HCT116 (cell line): Measurements from ENCODE around the gene COL18A1. TPM values are rescaled to one million over a fixed set of nuclear protein-coding genes. Genes with fewer than 3 reads are reported as not detected.

Experiments used
- ATAC-seq: fragments of 200-7000 bp; cut with Tn5 transposase; 2 replicates; pipeline ENCODE4 v1.9.1; 2020; ENCODE audit warnings: mild to moderate bottlenecking, moderate library complexity
- BruUV-seq: library from RNA; stranded (reverse); fragments of 400-500 nt; replicated peaks from 2 replicates; lab custom pipeline; 2021; lab: Mats Ljungman, UMichigan
- CTCF ChIA-PET: fragments of 300-600 bp; sonication (Branson Sonifier 250); formaldehyde crosslinking; loops from one replicate; lab custom pipeline; 2021; ENCODE audit warnings: antibody characterized with exemption; lab: Charles Lee
- POLR2A ChIA-PET: fragments of 300-600, 350-600 bp; sonication (Branson Sonifier 250); formaldehyde crosslinking; loops from one replicate; lab custom pipeline; 2021; ENCODE audit warnings: antibody characterized with exemption; lab: Charles Lee
- RAD21 ChIA-PET, 2 experiments: fragments of 300-600 bp; sonication (Branson Sonifier 250); formaldehyde crosslinking; loops; one replicate each; lab custom pipeline; 2023; ENCODE audit warnings: low total read pairs in 2 of 2; ENCODE audit not compliant: uncharacterized antibody in 2 of 2, unreplicated experiment in 2 of 2, low non-redundant PET in 1 of 2; lab: Charles Lee
- DNase-seq: peaks from one replicate; pipeline ENCODE4 v3.0.0-alpha.2; 2010; ENCODE audit warnings: low read depth, low spot score
- H2AFZ ChIP-seq: fragments of 200-600 bp; shearing (Covaris generic), sonication (generic); 2 replicates; pipeline ENCODE4 v1.6.1; 2017; ENCODE audit warnings: low read depth, mixed run types, mixed read lengths, antibody characterized with exemption, low read length; ENCODE audit not compliant: poor library complexity, severe bottlenecking
- H3K27ac ChIP-seq: 2 replicates; pipeline ENCODE4 v1.5.1; 2012; ENCODE audit warnings: low read depth, low read length
- H3K27me3 ChIP-seq: fragments of 200-600 bp; sonication (generic); 2 replicates; pipeline ENCODE4 v1.6.1; 2016; ENCODE audit warnings: mixed run types, low read length, mixed read lengths; ENCODE audit not compliant: insufficient read depth
- H3K36me3 ChIP-seq, 2 experiments: fragments of 200-500 bp in 1 of 2; fragments of 200-600 bp in 1 of 2; sonication (Bioruptor generic) in 1 of 2; sonication (generic) in 1 of 2; 2 replicates each; pipeline versions ENCODE4 v1.5.1 to v1.6.1; 2014 to 2016; ENCODE audit warnings: low read length in 2 of 2, inconsistent platforms in 1 of 2, mixed read lengths in 1 of 2, mixed run types in 1 of 2; ENCODE audit not compliant: insufficient read depth in 2 of 2, control insufficient read depth in 1 of 2
- H3K4me1 ChIP-seq, 2 experiments: fragments of 200-600 bp in 1 of 2; sonication (generic) in 1 of 2; 2 replicates each; pipeline versions ENCODE4 v1.5.1 to v1.6.1; 2012 to 2017; ENCODE audit warnings: low read length in 2 of 2, inconsistent platforms in 1 of 2, mild to moderate bottlenecking in 1 of 2, mixed read lengths in 1 of 2, mixed run types in 1 of 2, moderate library complexity in 1 of 2; ENCODE audit not compliant: insufficient read depth in 2 of 2, control insufficient read depth in 1 of 2
- H3K4me2 ChIP-seq: fragments of 200-600 bp; sonication (generic); 2 replicates; pipeline ENCODE4 v1.6.1; 2017; ENCODE audit warnings: mixed run types, low read length, mixed read lengths
- H3K4me3 ChIP-seq, 2 experiments: fragments of 200-600 bp in 1 of 2; sonication (generic) in 1 of 2; replicated peaks in 1 of 2; 2 replicates each; pipeline ENCODE4 v1.5.1; 2011 to 2016; ENCODE audit warnings: low read length in 2 of 2, control low read depth in 1 of 2, low read depth in 1 of 2, mild to moderate bottlenecking in 1 of 2, mixed read lengths in 1 of 2, mixed run types in 1 of 2
- H3K79me2 ChIP-seq: fragments of 200-600 bp; sonication (generic); 2 replicates; pipeline ENCODE4 v1.6.1; 2017; ENCODE audit warnings: mild to moderate bottlenecking, mixed run types, low read length, moderate library complexity, mixed read lengths; ENCODE audit not compliant: insufficient read depth
- H3K9ac ChIP-seq: fragments of 200-600 bp; sonication (generic); 2 replicates; pipeline ENCODE4 v1.6.1; 2016; ENCODE audit warnings: low read length, mixed read lengths
- H3K9me2 ChIP-seq: fragments of 200-600 bp; sonication (generic), shearing (Covaris generic); 2 replicates; pipeline ENCODE4 v1.6.1; 2017; ENCODE audit warnings: mixed run types, mild to moderate bottlenecking, moderate library complexity; ENCODE audit not compliant: insufficient read depth
- H3K9me3 ChIP-seq, 2 experiments: fragments of 200-500 bp in 1 of 2; fragments of 200-600 bp in 1 of 2; sonication (Bioruptor generic) in 1 of 2; sonication (generic) in 1 of 2; 2 replicates each; pipeline ENCODE4 v1.6.1; 2014 to 2017; ENCODE audit warnings: low read length in 2 of 2, mixed read lengths in 2 of 2, inconsistent platforms in 1 of 2, low read depth in 1 of 2, mild to moderate bottlenecking in 1 of 2, mixed run types in 1 of 2, moderate library complexity in 1 of 2; ENCODE audit not compliant: control insufficient read depth in 1 of 2, insufficient read depth in 1 of 2
- H4K20me1 ChIP-seq: fragments of 200-600 bp; sonication (generic), shearing (Covaris generic); 2 replicates; pipeline ENCODE4 v1.6.1; 2017; ENCODE audit warnings: mixed run types, mild to moderate bottlenecking, moderate library complexity; ENCODE audit not compliant: insufficient read depth
- CEBPB ChIP-seq: IDR thresholded peaks from 2 replicates; pipeline ENCODE4 v1.6.1; 2012; ENCODE audit warnings: low read depth
- EGR1 ChIP-seq: IDR thresholded peaks from 2 replicates; pipeline ENCODE4 v1.6.1; 2012; ENCODE audit warnings: low read depth
- EZH2phosphoT487 ChIP-seq: fragments of 200-600 bp; IDR thresholded peaks from 2 replicates; pipeline ENCODE4 v1.6.1; 2018; ENCODE audit warnings: antibody characterized with exemption, borderline replicate concordance
- FOSL1 ChIP-seq: IDR thresholded peaks from 2 replicates; pipeline ENCODE4 v1.6.1; 2012; ENCODE audit warnings: low read depth
- JUND ChIP-seq: IDR thresholded peaks from 2 replicates; pipeline ENCODE4 v1.6.1; 2012
- POLR2AphosphoS5 ChIP-seq: IDR thresholded peaks from 2 replicates; pipeline ENCODE4 v1.6.1; 2011; ENCODE audit warnings: mild to moderate bottlenecking, low read depth, low read length, moderate library complexity
- RAD21 ChIP-seq: IDR thresholded peaks from 2 replicates; pipeline ENCODE4 v1.6.1; 2012; ENCODE audit warnings: low read depth, mild to moderate bottlenecking
- SIN3A ChIP-seq: IDR thresholded peaks from 2 replicates; pipeline ENCODE4 v1.6.1; 2012; ENCODE audit warnings: low read depth
- YY1 ChIP-seq: IDR thresholded peaks from 2 replicates; pipeline ENCODE4 v1.6.1; 2011; ENCODE audit warnings: low read length, low read depth, moderate library complexity, mild to moderate bottlenecking; ENCODE audit not compliant: insufficient replicate concordance; ENCODE audit errors: extremely low read depth
- intact Hi-C: fragments of 100-400 bp; cut with micrococcal nuclease; formaldehyde crosslinking; loops from 2 replicates; pipeline ENCODE4 v1.10.0; 2022
- total RNA-seq: library from RNA; stranded (reverse); gene quantifications from one replicate; pipeline ENCODE4 v1.2.1, GENCODE V29; 2021; ENCODE audit not compliant: unreplicated experiment
- TF ChIP-seq, protein P1 (sequence below): IDR thresholded peaks from 2 replicates; pipeline ENCODE4 v1.6.1; 2012
- TF ChIP-seq, protein P2 (sequence below): IDR thresholded peaks from 2 replicates; pipeline ENCODE4 v1.6.1; 2012; ENCODE audit warnings: low read depth

Gene COL18A1
- total RNA-seq, 1 experiment from 2014 or later, result 59.5 TPM

DNA sequence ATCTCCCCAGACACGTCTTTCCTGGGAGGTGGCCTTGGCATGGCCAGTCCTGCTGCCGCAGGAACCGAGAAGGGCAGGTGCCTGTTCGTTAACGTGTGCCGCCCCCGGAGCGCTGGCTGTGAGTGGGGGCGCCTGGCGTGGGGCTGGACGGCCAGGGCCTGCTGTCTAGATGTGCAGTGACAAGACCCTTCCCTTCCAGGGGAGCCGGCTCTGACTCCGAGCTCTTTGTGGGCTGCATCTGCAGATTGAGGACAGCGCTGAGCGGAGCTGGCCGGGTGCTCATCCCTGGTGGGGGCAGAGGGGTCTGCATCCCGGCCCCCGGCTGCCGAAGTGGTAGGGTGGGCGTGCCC lies 13.0 kb downstream of the COL18A1 start:
- H3K9ac ChIP-seq, result no peak overlapping the region
- no peak overlapping the region for H3K27ac ChIP-seq
- TF ChIP-seq YY1, result no peak
- TF ChIP-seq RAD21, result no peak
- TF ChIP-seq EZH2phosphoT487, result no peak
- no peak for TF ChIP-seq POLR2AphosphoS5
- ATAC-seq, result no peak
- H3K36me3 ChIP-seq, result no peaks in the 10 kb centered on the region; a peak in 1 of 4 replicates
- no peaks in the 10 kb centered on the region for H3K9me3 ChIP-seq
- H3K27me3 ChIP-seq, result no peaks in the 10 kb centered on the region
- intact Hi-C loops, result no loop called here
- POLR2A ChIA-PET, result no interaction called here
- no peak overlapping the region for H3K4me2 ChIP-seq
- peaks cover 9 to 10% of the 10 kb centered on the region in 2 experiments; a peak in 1 of 4 replicates for H3K4me1 ChIP-seq
- no peak for DNase-seq
- H3K79me2 ChIP-seq, result peaks cover 55% of the 10 kb centered on the region; the same call in 1 of the 2 replicates
- H2AFZ ChIP-seq, result no peak overlapping the region
- H3K9me2 ChIP-seq, result no peaks in the 10 kb centered on the region
- BruUV-seq, result no TSS peak
- no peaks in the 10 kb centered on the region for H4K20me1 ChIP-seq
- no peak overlapping the region for H3K4me3 ChIP-seq
- RAD21 ChIA-PET, result no interaction called here
- CTCF ChIA-PET, result no interaction called here

DNA sequence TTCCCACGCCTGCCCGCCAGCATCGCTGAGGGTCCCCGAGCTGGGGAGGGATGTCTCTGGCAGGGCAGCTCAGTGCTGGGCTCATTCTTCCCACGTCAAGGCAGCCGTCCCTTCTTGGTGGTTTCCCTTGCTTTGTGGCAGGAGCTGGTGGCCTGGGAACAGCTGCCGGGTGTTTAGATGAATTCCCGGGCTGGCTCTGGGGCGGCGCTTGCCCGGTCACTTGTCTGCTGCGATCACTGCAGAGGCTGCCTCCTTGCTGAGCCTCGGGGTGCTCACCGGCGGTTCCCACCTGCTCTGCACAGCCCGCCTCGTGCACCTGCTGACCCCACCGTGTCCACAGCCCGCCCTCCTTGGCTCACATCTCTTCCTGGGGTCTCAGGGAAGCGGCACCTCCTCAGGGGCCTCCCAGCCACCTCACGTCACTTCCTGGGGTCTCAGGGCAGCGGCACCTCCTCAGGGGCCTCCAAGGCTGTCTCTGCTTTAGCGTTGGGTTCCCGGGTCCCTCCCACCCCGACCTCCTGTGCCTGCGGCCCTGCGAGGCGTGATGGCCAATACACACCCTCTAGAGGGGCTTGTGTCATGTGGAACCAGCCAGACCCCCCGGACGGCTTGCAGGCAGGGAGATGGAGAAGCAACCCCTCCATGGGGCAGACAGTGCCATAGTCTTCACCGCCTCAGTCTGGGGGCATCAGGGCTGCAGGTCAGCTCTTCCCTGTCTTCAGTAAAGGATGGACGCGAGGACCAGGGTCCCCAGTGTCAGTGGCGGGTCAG lies 13.5 kb downstream of the COL18A1 start:
- H3K27ac ChIP-seq, result no peak overlapping the region
- ATAC-seq, result no peak
- BruUV-seq, result no TSS peak
- H3K4me1 ChIP-seq, result peaks cover 9 to 10% of the 10 kb centered on the region in 2 experiments; a peak in 1 of 4 replicates
- no peak overlapping the region for H3K4me2 ChIP-seq
- H3K27me3 ChIP-seq, result no peaks in the 10 kb centered on the region
- POLR2A ChIA-PET, result no interaction called here
- no peak overlapping the region for H3K9ac ChIP-seq
- H3K9me3 ChIP-seq, result no peaks in the 10 kb centered on the region
- TF ChIP-seq EZH2phosphoT487, result no peak
- TF ChIP-seq SIN3A, result no peak
- TF ChIP-seq EGR1, result no peak
- TF ChIP-seq, protein P1, sequence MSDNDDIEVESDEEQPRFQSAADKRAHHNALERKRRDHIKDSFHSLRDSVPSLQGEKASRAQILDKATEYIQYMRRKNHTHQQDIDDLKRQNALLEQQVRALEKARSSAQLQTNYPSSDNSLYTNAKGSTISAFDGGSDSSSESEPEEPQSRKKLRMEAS, result no peak
- TF ChIP-seq FOSL1, result no peak
- TF ChIP-seq, protein P2, sequence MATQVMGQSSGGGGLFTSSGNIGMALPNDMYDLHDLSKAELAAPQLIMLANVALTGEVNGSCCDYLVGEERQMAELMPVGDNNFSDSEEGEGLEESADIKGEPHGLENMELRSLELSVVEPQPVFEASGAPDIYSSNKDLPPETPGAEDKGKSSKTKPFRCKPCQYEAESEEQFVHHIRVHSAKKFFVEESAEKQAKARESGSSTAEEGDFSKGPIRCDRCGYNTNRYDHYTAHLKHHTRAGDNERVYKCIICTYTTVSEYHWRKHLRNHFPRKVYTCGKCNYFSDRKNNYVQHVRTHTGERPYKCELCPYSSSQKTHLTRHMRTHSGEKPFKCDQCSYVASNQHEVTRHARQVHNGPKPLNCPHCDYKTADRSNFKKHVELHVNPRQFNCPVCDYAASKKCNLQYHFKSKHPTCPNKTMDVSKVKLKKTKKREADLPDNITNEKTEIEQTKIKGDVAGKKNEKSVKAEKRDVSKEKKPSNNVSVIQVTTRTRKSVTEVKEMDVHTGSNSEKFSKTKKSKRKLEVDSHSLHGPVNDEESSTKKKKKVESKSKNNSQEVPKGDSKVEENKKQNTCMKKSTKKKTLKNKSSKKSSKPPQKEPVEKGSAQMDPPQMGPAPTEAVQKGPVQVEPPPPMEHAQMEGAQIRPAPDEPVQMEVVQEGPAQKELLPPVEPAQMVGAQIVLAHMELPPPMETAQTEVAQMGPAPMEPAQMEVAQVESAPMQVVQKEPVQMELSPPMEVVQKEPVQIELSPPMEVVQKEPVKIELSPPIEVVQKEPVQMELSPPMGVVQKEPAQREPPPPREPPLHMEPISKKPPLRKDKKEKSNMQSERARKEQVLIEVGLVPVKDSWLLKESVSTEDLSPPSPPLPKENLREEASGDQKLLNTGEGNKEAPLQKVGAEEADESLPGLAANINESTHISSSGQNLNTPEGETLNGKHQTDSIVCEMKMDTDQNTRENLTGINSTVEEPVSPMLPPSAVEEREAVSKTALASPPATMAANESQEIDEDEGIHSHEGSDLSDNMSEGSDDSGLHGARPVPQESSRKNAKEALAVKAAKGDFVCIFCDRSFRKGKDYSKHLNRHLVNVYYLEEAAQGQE, result no peak
- TF ChIP-seq JUND, result no peak
- TF ChIP-seq CEBPB, result no peak
- TF ChIP-seq YY1, result no peak
- CTCF ChIA-PET, result no interaction called here
- no peaks in the 10 kb centered on the region for H3K9me2 ChIP-seq
- H3K36me3 ChIP-seq, result no peaks in the 10 kb centered on the region; a peak in 1 of 4 replicates
- no peak for DNase-seq
- RAD21 ChIA-PET, result no interaction called here
- intact Hi-C loops, result no loop called here
- H3K4me3 ChIP-seq, result no peak overlapping the region
- peaks cover 51% of the 10 kb centered on the region; the same call in 1 of the 2 replicates for H3K79me2 ChIP-seq
- H4K20me1 ChIP-seq, result no peaks in the 10 kb centered on the region
- H2AFZ ChIP-seq, result no peak overlapping the region
